Stimulated activated CD4-positive, alpha-beta T cell treated with anti-CD3 and anti-CD28 coated beads, Interleukin-2, amount 100 ng/mL, for 48 hours (primary cell): ENCODE results near the gene TPI1.
"Not testable (repeated sequence)": the region's sequence is repeated elsewhere in the genome, so short reads cannot be mapped to it uniquely, and the experiment has no call there.

Experiments
- DNase-seq, 2 donors: peaks; one replicate each; pipeline ENCODE4 v3.0.0-alpha.2; 2020

Gene TPI1

GRCh38 chr12:6869049-6870021 lies 2.0 kb downstream of the TPI1 start:
- peak; percentile 81 to 84 for DNase-seq

GRCh38 chr12:6870304-6870703 lies 3.0 kb downstream of the TPI1 start:
- DNase-seq = not testable (repeated sequence)

GRCh38 chr12:6871052-6871957 lies 4.0 kb downstream of the TPI1 start:
- DNase-seq = peak in 1 of 2 donors; percentile 41

GRCh38 chr12:6872073-6873048 lies 5.0 kb downstream of the TPI1 start:
- peak; percentile 86 to 88 for DNase-seq

- DNase-seq = peak; percentile 99 to 100
These were observed 6.0 kb downstream of the TPI1 start, which contains the start of gene SPSB2 for GRCh38 chr12:6873094-6874014. SPSB2 (minus strand) TSS chr12:6873303; CDS start chr12:6872901, 402 bp downstream.

- not testable (repeated sequence) for DNase-seq
These were observed 6.7 kb downstream of the TPI1 start for GRCh38 chr12:6874015-6874368.

GRCh38 chr12:6879824-6880223 lies 12.5 kb downstream of the TPI1 start:
- DNase-seq = not testable (repeated sequence)

GRCh38 chr12:6883252-6883651 lies 15.9 kb downstream of the TPI1 start:
- no peak for DNase-seq

GRCh38 chr12:6883683-6884082 lies 16.4 kb downstream of the TPI1 start:
- no peak for DNase-seq

- DNase-seq = no peak
These were observed 17.2 kb downstream of the TPI1 start for GRCh38 chr12:6884539-6884938.

GRCh38 chr12:6886206-6886999 lies 19.1 kb downstream of the TPI1 start:
- not testable (repeated sequence) for DNase-seq

- DNase-seq = no peak
These were observed 20.1 kb downstream of the TPI1 start for GRCh38 chr12:6887460-6887859.

- DNase-seq = no peak
These were observed 21.0 kb downstream of the TPI1 start for GRCh38 chr12:6888360-6888759.

GRCh38 chr12:6888794-6889193 lies 21.5 kb downstream of the TPI1 start:
- not testable (repeated sequence) for DNase-seq

GRCh38 chr12:6889775-6890573 lies 22.6 kb downstream of the TPI1 start:
- DNase-seq = not testable (repeated sequence)

- peak; percentile 99 for DNase-seq
These were observed 23.7 kb downstream of the TPI1 start for GRCh38 chr12:6890789-6891645.

GRCh38 chr12:6891646-6892001 lies 24.3 kb downstream of the TPI1 start:
- no peak for DNase-seq

GRCh38 chr12:6892683-6893082 lies 25.4 kb downstream of the TPI1 start:
- DNase-seq = not testable (repeated sequence)
